ENCODE measurements around the gene ZNF439.
"Not testable (repeated sequence)": the region's sequence is repeated elsewhere in the genome, so short reads cannot be mapped to it uniquely, and the experiment has no call there.

ZNF439 gene

DNA sequence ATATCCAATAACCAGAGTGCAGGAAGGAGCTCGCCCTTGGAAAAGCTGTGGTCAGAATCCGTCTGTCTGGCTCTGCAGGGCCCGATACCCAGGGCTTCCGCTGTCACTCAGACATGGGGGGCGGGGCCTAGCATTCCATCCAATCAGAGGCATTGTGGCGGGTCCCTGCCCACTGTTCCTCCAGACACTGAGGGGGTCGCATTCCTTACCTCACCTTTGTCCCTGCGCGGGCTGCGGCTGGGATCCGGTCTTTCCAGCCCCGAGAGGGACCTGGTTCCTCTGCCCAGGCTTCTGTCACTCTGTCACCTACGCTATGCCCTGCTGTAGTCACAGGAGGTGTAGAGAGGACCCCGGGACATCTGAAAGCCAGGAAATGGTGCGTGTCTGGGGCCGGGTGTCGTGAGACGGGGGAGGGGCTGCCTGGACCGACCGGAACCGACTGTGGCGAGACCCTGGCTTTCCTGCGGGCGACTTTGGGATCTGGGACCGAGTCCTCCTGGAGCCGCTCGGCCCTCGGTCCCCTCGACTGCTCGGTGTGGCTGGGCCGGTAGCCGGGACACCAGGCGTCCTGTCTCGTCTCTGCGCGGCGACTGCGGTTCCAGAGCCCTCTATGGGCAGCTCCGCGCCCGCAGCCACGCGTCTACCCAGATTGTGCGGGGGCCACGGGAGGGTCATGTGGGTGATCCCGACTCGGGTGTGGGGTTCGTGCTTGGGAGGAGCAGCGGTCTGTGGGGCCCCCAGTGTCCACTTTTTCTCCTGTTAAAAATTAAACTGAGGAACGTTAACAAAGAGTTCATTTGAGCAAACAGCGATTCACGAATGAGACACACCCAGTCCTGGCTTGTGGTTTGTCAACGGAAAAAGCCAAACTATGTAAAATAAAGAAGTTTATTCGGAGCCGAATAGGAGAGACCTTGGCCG is 39.3 kb downstream of the ZNF439 start, which contains the start of gene ZNF69:
ZNF69 (plus strand) TSS at position 172 of the 921 bp plus-strand sequence; CDS start at position 314, 142 bp downstream.
- Histone ChIP-seq H3K79me2 (ENCODE audit: insufficient read depth, low read length) (peaks cover 2% of the 10 kb centered on the region; the same call in 1 of the 2 replicates), H4K20me1 (ENCODE audit: insufficient read depth, low read length) (no peaks in the 10 kb centered on the region), H3K27ac (ENCODE audit: low read length) (peak within 1 kb of the TSS; percentile 62), H3K4me1 (ENCODE audit: insufficient read depth, low read length) (peaks cover 24% of the 10 kb centered on the region), H2AFZ (ENCODE audit: low read depth, low read length) (peak within 1 kb of the TSS; percentile 91), H3K9me3 (ENCODE audit: insufficient read depth, low read length, severe bottlenecking) (no peaks in the 10 kb centered on the region), H3K9ac (ENCODE audit: low read depth, low read length) (peak within 1 kb of the TSS; percentile 71), H3K36me3 (ENCODE audit: insufficient read depth, low read length) (no peaks in the 10 kb centered on the region), H3K27me3 (ENCODE audit: insufficient read depth, low read length, poor library complexity) (no peaks in the 10 kb centered on the region), H3K4me3 (ENCODE audit: low read depth in 1 of 2, low read length in 2 of 2) (peak within 1 kb of the TSS; percentile 48 to 81), H3K4me2 (ENCODE audit: insufficient read depth, low read length) (peak within 1 kb of the TSS; percentile 89)
- ATAC-seq (ENCODE audit: insufficient read depth, low read depth), result peak; percentile 95
- peak; percentile 86 for DNase-seq
- TF ChIP-seq EZH2 (IDR thresholded peaks at IDR 0.05; ENCODE audit: borderline replicate concordance, low read depth, low read length, severe bottlenecking), result no peak
- TF ChIP-seq, protein P1, sequence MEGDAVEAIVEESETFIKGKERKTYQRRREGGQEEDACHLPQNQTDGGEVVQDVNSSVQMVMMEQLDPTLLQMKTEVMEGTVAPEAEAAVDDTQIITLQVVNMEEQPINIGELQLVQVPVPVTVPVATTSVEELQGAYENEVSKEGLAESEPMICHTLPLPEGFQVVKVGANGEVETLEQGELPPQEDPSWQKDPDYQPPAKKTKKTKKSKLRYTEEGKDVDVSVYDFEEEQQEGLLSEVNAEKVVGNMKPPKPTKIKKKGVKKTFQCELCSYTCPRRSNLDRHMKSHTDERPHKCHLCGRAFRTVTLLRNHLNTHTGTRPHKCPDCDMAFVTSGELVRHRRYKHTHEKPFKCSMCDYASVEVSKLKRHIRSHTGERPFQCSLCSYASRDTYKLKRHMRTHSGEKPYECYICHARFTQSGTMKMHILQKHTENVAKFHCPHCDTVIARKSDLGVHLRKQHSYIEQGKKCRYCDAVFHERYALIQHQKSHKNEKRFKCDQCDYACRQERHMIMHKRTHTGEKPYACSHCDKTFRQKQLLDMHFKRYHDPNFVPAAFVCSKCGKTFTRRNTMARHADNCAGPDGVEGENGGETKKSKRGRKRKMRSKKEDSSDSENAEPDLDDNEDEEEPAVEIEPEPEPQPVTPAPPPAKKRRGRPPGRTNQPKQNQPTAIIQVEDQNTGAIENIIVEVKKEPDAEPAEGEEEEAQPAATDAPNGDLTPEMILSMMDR (IDR thresholded peaks at IDR 0.05; ENCODE audit: borderline replicate concordance, extremely low read depth, low read length, poor library complexity, severe bottlenecking), result peak; percentile 35

DNA sequence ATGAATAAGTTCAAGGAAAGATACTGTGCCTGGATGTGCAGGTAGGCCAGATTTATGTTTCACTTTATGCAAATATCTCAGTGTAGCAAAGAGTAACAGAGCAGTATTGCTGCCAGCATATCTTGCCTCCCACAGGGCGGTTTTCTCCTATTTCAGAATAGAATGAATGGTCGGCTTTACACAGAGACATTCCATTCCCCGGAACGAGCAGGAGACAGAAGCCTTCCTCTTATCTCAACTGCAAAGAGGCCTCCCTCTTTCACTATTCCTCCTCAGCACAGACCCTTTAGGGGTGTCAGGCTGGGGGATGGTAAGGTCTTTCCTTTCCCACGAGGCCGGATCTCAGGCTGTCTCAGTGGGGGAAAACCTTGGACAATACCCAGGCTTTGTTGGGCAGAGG is 41.4 kb downstream of the ZNF439 start:
- H3K4me3 ChIP-seq (ENCODE audit: low read depth in 1 of 2, low read length in 2 of 2); H3K4me2 ChIP-seq (ENCODE audit: insufficient read depth, low read length): not testable (repeated sequence)

DNA sequence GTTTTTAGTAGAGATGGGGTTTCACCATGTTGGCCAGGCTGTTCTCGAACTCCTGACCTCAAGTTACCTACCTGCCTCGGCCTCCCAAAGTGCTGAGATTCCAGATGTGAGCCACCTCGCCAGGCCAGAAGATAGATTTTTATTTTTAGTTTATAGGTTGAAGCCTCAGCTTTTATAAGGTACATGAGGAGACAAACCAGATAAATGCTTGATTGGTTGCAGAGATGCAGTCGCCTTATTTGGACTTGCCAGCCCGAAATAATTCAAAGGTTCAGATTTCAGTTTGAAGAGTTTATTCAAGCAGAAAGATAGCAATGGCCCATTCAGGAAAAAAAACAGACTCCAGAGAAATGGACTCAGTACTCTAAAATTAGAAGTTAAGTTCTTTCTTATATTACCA is 42.1 kb downstream of the ZNF439 start:
- Histone ChIP-seq H3K4me3 (ENCODE audit: low read depth in 1 of 2, low read length in 2 of 2) (no peak overlapping the region), H3K27ac (ENCODE audit: low read length) (no peak overlapping the region), H4K20me1 (ENCODE audit: insufficient read depth, low read length) (no peaks in the 10 kb centered on the region), H3K27me3 (ENCODE audit: insufficient read depth, low read length, poor library complexity) (no peaks in the 10 kb centered on the region), H3K4me2 (ENCODE audit: insufficient read depth, low read length) (no peak overlapping the region), H3K79me2 (ENCODE audit: insufficient read depth, low read length) (peaks cover 2% of the 10 kb centered on the region; the same call in 1 of the 2 replicates), H3K4me1 (ENCODE audit: insufficient read depth, low read length) (peaks cover 24% of the 10 kb centered on the region), H3K36me3 (ENCODE audit: insufficient read depth, low read length) (no peaks in the 10 kb centered on the region), H3K9ac (ENCODE audit: low read depth, low read length) (no peak overlapping the region), H2AFZ (ENCODE audit: low read depth, low read length) (no peak overlapping the region), H3K9me3 (ENCODE audit: insufficient read depth, low read length, severe bottlenecking) (no peaks in the 10 kb centered on the region)
- no peak for ATAC-seq (ENCODE audit: insufficient read depth, low read depth)
- DNase-seq, result no peak
- TF ChIP-seq, protein P1 (IDR thresholded peaks at IDR 0.05; ENCODE audit: borderline replicate concordance, extremely low read depth, low read length, poor library complexity, severe bottlenecking), result no peak
- TF ChIP-seq EZH2 (IDR thresholded peaks at IDR 0.05; ENCODE audit: borderline replicate concordance, low read depth, low read length, severe bottlenecking), result no peak

More for the DNA sequence above, 41.4 kb downstream of the ZNF439 start:
- H2AFZ ChIP-seq (ENCODE audit: low read depth, low read length); H3K36me3 ChIP-seq (ENCODE audit: insufficient read depth, low read length); H3K27ac ChIP-seq (ENCODE audit: low read length); H3K27me3 ChIP-seq (ENCODE audit: insufficient read depth, low read length, poor library complexity); ATAC-seq (ENCODE audit: insufficient read depth, low read depth); DNase-seq; H3K79me2 ChIP-seq (ENCODE audit: insufficient read depth, low read length); H4K20me1 ChIP-seq (ENCODE audit: insufficient read depth, low read length); H3K9ac ChIP-seq (ENCODE audit: low read depth, low read length); H3K9me3 ChIP-seq (ENCODE audit: insufficient read depth, low read length, severe bottlenecking): not testable (repeated sequence)
- peaks cover 24% of the 10 kb centered on the region for H3K4me1 ChIP-seq (ENCODE audit: insufficient read depth, low read length)

DNA sequence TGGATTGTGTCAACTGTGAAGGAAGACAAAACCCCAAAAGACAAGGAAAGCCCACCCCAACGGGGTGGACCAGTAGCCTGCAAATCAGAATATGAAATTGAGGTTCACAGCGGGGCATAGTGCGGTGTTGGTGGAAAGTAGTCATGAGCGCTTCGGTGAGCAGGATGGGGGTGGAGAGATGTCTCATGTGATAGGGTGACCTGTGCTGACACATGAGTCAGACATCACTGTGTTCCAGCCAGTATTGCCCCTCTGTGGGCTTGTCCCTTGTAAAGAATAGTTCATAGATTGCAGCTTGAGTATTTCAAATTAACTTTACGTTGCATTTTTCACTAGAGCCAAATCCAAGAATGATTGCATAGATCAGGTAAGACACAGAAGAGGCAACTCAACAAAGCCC is 46.3 kb downstream of the ZNF439 start:
- ATAC-seq (ENCODE audit: insufficient read depth, low read depth) (no peak), DNase-seq (no peak)
- Histone ChIP-seq H3K36me3 (ENCODE audit: insufficient read depth, low read length) (no peaks in the 10 kb centered on the region), H2AFZ (ENCODE audit: low read depth, low read length) (no peak overlapping the region), H3K9me3 (ENCODE audit: insufficient read depth, low read length, severe bottlenecking) (no peaks in the 10 kb centered on the region), H3K4me2 (ENCODE audit: insufficient read depth, low read length) (no peak overlapping the region), H3K4me1 (ENCODE audit: insufficient read depth, low read length) (no peaks in the 10 kb centered on the region), H3K27ac (ENCODE audit: low read length) (no peak overlapping the region), H4K20me1 (ENCODE audit: insufficient read depth, low read length) (no peaks in the 10 kb centered on the region), H3K27me3 (ENCODE audit: insufficient read depth, low read length, poor library complexity) (no peaks in the 10 kb centered on the region), H3K79me2 (ENCODE audit: insufficient read depth, low read length) (no peaks in the 10 kb centered on the region), H3K9ac (ENCODE audit: low read depth, low read length) (no peak overlapping the region), H3K4me3 (ENCODE audit: low read depth in 1 of 2, low read length in 2 of 2) (no peak overlapping the region)
- TF ChIP-seq, protein P1 (IDR thresholded peaks at IDR 0.05; ENCODE audit: borderline replicate concordance, extremely low read depth, low read length, poor library complexity, severe bottlenecking), result no peak
- no peak for TF ChIP-seq EZH2 (IDR thresholded peaks at IDR 0.05; ENCODE audit: borderline replicate concordance, low read depth, low read length, severe bottlenecking)

Data from DND-41 (cell line).